Nephron progenitor cell (in vitro differentiated cells): ENCODE measurements around the gene RHBDL3.

Source experiments
- DNase-seq: peaks from one replicate; pipeline ENCODE4 v3.0.0; 2021
- H3K27ac Mint-ChIP-seq: 2 replicates; pipeline ENCODE4 v1.8.0; 2021; ENCODE audit warnings: mild to moderate bottlenecking, moderate library complexity, mixed read lengths
- H3K27me3 Mint-ChIP-seq: 2 replicates; pipeline ENCODE4 v1.8.0; 2021; ENCODE audit warnings: mild to moderate bottlenecking, low read depth, mixed read lengths; ENCODE audit not compliant: poor library complexity
- H3K36me3 Mint-ChIP-seq: 2 replicates; pipeline ENCODE4 v1.8.0; 2021; ENCODE audit warnings: low read depth, mixed read lengths
- H3K4me1 Mint-ChIP-seq: 2 replicates; pipeline ENCODE4 v1.8.0; 2021; ENCODE audit warnings: mixed read lengths
- H3K4me3 Mint-ChIP-seq: 2 replicates; pipeline ENCODE4 v1.8.0; 2021; ENCODE audit warnings: mild to moderate bottlenecking, moderate library complexity, mixed read lengths
- H3K9me3 Mint-ChIP-seq: 2 replicates; pipeline ENCODE4 v1.8.0; 2021; ENCODE audit warnings: mild to moderate bottlenecking, moderate library complexity, mixed read lengths
- TF ChIP-seq, protein P1 (sequence below): fragments of 200-600 bp; sonication (generic); IDR thresholded peaks from 2 replicates; pipeline ENCODE4 v1.5.0; 2021; ENCODE audit warnings: antibody characterized with exemption

Gene RHBDL3, protein sequence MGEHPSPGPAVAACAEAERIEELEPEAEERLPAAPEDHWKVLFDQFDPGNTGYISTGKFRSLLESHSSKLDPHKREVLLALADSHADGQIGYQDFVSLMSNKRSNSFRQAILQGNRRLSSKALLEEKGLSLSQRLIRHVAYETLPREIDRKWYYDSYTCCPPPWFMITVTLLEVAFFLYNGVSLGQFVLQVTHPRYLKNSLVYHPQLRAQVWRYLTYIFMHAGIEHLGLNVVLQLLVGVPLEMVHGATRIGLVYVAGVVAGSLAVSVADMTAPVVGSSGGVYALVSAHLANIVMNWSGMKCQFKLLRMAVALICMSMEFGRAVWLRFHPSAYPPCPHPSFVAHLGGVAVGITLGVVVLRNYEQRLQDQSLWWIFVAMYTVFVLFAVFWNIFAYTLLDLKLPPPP

DNA sequence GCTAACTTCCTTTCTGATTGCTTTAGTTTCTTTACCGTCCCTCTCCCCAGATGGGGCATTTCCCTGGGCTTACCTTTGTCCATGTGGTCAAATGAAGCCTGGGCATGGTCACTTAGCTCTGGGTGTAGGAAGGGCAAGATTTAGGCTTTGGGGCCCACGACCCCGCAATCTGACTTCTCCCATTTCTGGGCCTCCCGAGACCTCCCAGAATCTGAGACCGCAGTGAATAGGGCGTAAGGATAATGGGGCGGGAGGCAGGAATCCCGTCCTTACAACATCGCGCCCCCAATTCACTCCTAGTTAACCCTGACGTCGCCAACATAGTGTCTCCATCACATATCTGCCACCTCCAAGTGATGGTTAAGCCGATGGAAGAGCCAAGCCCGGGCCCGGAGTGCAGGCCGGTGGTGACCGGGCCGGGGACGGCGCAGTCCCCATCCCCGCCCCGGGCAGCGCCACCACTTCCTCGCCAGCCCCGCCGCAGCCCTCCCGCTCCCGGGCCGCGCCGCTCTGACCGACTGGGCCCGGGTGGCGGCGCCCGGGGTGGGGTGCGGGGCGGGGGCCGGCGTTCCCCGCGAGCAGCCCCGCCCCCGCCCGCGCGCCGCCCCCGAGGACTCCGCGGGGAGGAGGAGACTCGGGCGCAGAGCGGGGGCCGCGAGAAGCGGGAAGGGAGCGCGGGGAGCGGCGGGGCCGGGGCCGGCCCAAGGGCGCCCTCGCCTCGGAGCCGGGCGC is at the start of gene RHBDL3:
Gene RHBDL3, plus strand, starts transcription at position 641 of the 732 bp plus-strand sequence. CDS start 358 bp downstream, outside the sequence.
- Mint-ChIP-seq H3K27ac (no peak within 1 kb of the TSS), H3K4me3 (peak within 1 kb of the TSS; percentile 78), H3K9me3 (no peaks in the 10 kb centered on the region), H3K4me1 (peaks cover 53% of the 10 kb centered on the region), H3K36me3 (no peaks in the 10 kb centered on the region), H3K27me3 (peaks cover 85% of the 10 kb centered on the region)
- TF ChIP-seq, protein P1, sequence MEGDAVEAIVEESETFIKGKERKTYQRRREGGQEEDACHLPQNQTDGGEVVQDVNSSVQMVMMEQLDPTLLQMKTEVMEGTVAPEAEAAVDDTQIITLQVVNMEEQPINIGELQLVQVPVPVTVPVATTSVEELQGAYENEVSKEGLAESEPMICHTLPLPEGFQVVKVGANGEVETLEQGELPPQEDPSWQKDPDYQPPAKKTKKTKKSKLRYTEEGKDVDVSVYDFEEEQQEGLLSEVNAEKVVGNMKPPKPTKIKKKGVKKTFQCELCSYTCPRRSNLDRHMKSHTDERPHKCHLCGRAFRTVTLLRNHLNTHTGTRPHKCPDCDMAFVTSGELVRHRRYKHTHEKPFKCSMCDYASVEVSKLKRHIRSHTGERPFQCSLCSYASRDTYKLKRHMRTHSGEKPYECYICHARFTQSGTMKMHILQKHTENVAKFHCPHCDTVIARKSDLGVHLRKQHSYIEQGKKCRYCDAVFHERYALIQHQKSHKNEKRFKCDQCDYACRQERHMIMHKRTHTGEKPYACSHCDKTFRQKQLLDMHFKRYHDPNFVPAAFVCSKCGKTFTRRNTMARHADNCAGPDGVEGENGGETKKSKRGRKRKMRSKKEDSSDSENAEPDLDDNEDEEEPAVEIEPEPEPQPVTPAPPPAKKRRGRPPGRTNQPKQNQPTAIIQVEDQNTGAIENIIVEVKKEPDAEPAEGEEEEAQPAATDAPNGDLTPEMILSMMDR, result no peak
- DNase-seq, result peak; percentile 67

DNA sequence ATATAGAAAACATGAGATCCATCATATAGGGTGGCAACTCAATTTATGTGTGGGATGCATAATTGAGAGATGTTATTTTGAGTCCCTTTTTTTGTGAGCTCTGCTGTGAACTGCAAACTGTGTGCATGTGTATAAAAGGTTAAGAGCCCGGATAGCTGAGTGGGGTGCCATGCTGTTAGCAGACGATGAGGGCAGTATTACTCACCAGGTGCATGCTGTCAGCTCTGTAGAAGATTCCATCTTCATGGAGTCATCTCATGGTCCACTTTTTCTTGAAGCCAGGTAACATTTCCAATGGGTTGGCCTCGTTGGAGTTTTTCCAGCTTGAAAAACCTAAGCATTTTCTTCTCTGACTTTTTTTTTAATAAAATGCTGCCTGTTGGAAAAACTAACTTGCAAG is 43.0 kb upstream of the RHBDL3 start:
- Mint-ChIP-seq H3K27me3 (no peaks in the 10 kb centered on the region), H3K4me3 (no peak overlapping the region), H3K9me3 (no peaks in the 10 kb centered on the region), H3K36me3 (peaks cover 18% of the 10 kb centered on the region), H3K4me1 (peaks cover 8% of the 10 kb centered on the region), H3K27ac (no peak overlapping the region)
- TF ChIP-seq, protein P1, result no peak
- no peak for DNase-seq

GRCh38 chr17:32223703-32224102 is 41.9 kb upstream of the RHBDL3 start:
- no peak for DNase-seq
- Mint-ChIP-seq H3K36me3 (peaks cover 18% of the 10 kb centered on the region), H3K4me3 (no peak overlapping the region), H3K9me3 (no peaks in the 10 kb centered on the region), H3K27me3 (no peaks in the 10 kb centered on the region), H3K27ac (no peak overlapping the region), H3K4me1 (peaks cover 12% of the 10 kb centered on the region)
- TF ChIP-seq, protein P1, result no peak

- H3K9me3 Mint-ChIP-seq, result no peaks in the 10 kb centered on the region
- no peak overlapping the region for H3K27ac Mint-ChIP-seq
- H3K4me3 Mint-ChIP-seq, result no peak overlapping the region
- peaks cover 18% of the 10 kb centered on the region for H3K36me3 Mint-ChIP-seq
- TF ChIP-seq, protein P1, result no peak
- no peaks in the 10 kb centered on the region for H3K27me3 Mint-ChIP-seq
- no peak for DNase-seq
- H3K4me1 Mint-ChIP-seq, result peaks cover 22% of the 10 kb centered on the region
Observed at GRCh38 chr17:32226886-32227285, 38.7 kb upstream of the RHBDL3 start.

DNA sequence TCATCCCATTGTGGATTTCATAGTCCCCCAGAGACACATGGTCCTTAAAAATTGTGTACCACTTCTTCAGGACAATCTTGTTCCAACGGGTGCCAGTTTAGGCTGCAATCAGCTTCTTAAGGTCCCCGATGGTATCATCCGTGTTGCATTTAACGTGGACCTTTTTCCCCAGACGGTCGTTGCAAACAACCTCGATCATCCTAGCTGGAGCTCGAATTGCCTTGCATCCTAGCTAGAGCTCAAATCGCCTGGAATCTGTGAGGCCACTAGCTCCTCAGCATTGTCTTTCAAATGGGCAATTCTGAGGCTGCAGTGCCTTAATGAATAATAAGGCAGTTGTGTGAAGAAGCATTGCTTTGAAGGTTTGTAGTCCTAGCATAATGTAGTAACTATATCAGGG is 37.7 kb upstream of the RHBDL3 start:
- Mint-ChIP-seq H3K9me3 (no peaks in the 10 kb centered on the region), H3K27ac (no peak overlapping the region), H3K4me1 (peaks cover 22% of the 10 kb centered on the region), H3K27me3 (no peaks in the 10 kb centered on the region), H3K36me3 (peaks cover 18% of the 10 kb centered on the region), H3K4me3 (no peak overlapping the region)
- TF ChIP-seq, protein P1, result no peak
- DNase-seq, result no peak
